Fibroblast of mammary gland (primary cell): ENCODE data around the gene KCNMA1.

Source experiments
- DNase-seq: peaks from one replicate; pipeline ENCODE4 v3.0.0-alpha.2; 2010; ENCODE audit warnings: low read depth
- H3K4me3 ChIP-seq: 2 replicates; pipeline ENCODE4 v1.5.1; 2011; ENCODE audit warnings: low read depth, mild to moderate bottlenecking, low read length, moderate library complexity; ENCODE audit not compliant: control insufficient read depth
- TF ChIP-seq, protein P1 (sequence below): conservative IDR thresholded peaks from 2 replicates; pipeline ENCODE4 v1.5.1; 2011; ENCODE audit warnings: low read depth, low read length, inconsistent platforms; ENCODE audit not compliant: control insufficient read depth, insufficient read depth

Gene KCNMA1

DNA sequence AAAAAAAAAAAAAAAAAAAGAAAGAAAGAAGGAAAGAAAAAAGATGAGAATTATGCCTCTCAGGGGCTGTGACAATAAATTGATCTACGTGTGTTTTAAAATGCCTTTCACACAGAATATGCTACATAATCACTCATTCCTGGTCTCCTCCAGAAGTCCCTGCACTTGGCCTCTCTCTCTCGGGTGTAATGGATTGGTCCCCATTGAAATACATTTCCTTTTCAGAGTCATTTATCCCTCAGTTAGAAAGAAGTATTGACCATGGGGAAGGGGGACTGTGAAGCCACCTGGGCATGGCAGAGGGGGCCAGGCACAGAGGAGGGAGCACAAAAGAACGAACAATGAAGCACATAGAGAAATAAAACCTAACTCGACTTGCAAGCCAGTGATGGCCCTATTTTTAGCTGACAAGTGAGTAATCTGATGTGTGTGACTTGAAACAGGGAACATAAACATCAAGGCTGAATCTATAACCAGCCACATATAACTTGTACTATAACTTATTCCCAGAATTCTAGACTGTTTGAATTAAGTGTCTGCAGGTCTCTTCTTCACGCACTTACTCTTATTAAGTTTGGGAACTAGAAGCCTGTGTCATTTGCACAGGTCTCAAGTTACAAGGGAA lies 490.8 kb downstream of the KCNMA1 start:
- TF ChIP-seq, protein P1, sequence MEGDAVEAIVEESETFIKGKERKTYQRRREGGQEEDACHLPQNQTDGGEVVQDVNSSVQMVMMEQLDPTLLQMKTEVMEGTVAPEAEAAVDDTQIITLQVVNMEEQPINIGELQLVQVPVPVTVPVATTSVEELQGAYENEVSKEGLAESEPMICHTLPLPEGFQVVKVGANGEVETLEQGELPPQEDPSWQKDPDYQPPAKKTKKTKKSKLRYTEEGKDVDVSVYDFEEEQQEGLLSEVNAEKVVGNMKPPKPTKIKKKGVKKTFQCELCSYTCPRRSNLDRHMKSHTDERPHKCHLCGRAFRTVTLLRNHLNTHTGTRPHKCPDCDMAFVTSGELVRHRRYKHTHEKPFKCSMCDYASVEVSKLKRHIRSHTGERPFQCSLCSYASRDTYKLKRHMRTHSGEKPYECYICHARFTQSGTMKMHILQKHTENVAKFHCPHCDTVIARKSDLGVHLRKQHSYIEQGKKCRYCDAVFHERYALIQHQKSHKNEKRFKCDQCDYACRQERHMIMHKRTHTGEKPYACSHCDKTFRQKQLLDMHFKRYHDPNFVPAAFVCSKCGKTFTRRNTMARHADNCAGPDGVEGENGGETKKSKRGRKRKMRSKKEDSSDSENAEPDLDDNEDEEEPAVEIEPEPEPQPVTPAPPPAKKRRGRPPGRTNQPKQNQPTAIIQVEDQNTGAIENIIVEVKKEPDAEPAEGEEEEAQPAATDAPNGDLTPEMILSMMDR: no peak
- H3K4me3 ChIP-seq: no peak overlapping the region

GRCh38 chr10:77144656-77145055 lies 493.0 kb downstream of the KCNMA1 start:
- TF ChIP-seq, protein P1: no peak
- H3K4me3 ChIP-seq: no peak overlapping the region
- DNase-seq: no peak

More for the DNA sequence above, 490.8 kb downstream of the KCNMA1 start:
- no peak for DNase-seq

DNA sequence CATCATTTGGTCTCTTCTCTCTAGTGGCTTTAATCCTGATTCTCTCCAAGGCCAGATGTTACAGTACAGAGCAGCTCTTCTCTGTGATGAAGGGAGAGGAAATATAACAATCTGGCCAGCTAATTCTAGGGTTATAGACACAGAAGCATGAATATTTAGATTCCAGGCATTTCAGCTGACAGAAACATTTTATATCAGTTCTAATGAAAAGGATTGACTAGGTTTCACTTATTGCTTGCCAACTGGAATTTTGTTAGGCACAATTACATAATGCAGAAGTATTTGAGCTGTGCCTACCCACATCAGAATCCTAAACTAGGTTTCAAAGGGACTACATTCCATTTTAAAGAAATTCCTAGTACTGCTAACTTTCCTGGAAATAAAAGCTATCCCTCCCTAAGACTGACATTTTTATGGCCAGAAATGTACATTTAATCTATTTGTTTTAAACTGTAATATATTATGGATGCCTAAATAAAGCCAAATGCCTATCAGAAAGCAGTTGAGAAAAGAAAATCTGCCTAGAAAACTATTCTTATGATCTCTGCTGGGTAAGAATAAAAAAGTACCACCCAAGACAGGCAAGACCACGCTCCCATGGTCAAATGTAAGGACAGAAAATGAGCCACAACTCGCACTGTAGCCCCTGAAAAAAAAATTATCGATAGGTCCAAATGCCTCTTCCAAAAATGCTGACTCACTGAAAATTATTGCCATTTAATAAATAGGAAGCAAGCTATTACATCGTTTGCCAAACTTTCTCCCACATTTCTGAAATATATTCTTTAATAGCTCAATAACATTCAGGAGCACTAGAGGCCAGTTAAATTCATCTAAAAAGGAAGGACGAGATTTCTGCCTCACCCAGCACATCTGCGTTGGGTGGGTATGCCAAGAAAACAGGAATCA lies 498.1 kb downstream of the KCNMA1 start:
- TF ChIP-seq, protein P1: no peak
- H3K4me3 ChIP-seq: no peak overlapping the region
- no peak for DNase-seq

DNA sequence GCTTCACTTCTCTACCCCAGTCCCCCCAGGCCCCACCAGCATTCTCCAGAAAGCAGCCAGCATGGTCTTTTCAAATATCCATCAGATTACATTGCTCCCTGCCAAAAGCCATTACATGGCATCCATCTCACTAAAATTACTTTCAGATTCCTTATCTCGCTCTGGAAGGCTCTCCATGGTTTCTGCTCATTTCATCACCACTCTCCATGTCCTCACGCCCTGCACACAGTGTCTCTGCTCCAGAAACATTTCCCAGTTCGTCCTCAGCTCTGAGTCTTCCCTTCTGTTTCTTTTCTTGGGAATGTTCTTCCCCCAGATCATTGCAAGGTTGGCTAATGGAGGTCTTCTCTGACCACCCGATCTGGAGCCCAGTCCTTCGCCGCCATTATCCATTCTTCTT lies 499.1 kb downstream of the KCNMA1 start:
- TF ChIP-seq, protein P1: no peak
- no peak overlapping the region for H3K4me3 ChIP-seq
- DNase-seq: no peak

DNA sequence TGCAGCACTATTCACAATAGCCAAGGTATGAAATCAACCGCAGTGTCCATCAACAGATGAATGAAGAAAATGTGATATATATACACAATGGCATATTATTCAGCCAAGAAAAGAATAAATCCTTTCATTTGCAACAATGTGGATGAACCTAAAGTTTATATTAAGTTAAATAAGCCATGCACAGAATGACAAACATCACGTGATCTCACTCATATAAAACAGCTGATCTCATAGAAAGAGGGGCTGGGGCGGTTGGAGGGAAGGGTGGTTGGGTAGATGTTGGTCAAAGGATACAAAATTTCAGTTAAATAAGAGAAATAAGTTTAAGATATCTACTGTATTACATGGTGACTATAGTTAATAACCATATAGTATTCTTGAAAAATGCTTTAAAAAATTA lies 502.1 kb downstream of the KCNMA1 start:
- no peak overlapping the region for H3K4me3 ChIP-seq
- no peak for DNase-seq
- TF ChIP-seq, protein P1: no peak

- no peak overlapping the region for H3K4me3 ChIP-seq
- peak; percentile 51 for DNase-seq
- TF ChIP-seq, protein P1: no peak
Measured at GRCh38 chr10:77131214-77131613, 506.4 kb downstream of the KCNMA1 start.
